Endodermal cell (in vitro differentiated cells): Measurements from ENCODE around the gene SCN1A. TPM values are rescaled to one million over a fixed set of nuclear protein-coding genes. Genes with fewer than 3 reads are reported as not detected.

ENCODE experiments used
- DNase-seq: peaks from one replicate; pipeline ENCODE4 v3.0.0-alpha.2; 2017
- H3K27ac ChIP-seq: 2 replicates; pipeline ENCODE4 v1.5.1; 2013; ENCODE audit warnings: mild to moderate bottlenecking, low read depth, low read length, moderate library complexity
- H3K27me3 ChIP-seq: 2 replicates; pipeline ENCODE4 v1.6.1; 2013; ENCODE audit warnings: mild to moderate bottlenecking, low read length, moderate library complexity; ENCODE audit not compliant: insufficient read depth, control insufficient read depth, poor library complexity, severe bottlenecking
- H3K36me3 ChIP-seq: 2 replicates; pipeline ENCODE4 v1.7.0; 2013; ENCODE audit warnings: mild to moderate bottlenecking, low read length, moderate library complexity; ENCODE audit not compliant: control insufficient read depth, insufficient read depth
- H3K4me1 ChIP-seq: one replicate; pipeline ENCODE4 v1.7.0; 2013; ENCODE audit warnings: low read length; ENCODE audit not compliant: control insufficient read depth, insufficient read depth
- H3K4me3 ChIP-seq: 2 replicates; pipeline ENCODE4 v1.5.1; 2013; ENCODE audit warnings: mild to moderate bottlenecking, low read length, moderate library complexity
- H3K9ac ChIP-seq: 2 replicates; pipeline ENCODE4 v1.6.1; 2013; ENCODE audit warnings: mild to moderate bottlenecking, low read length, moderate library complexity; ENCODE audit not compliant: poor library complexity, severe bottlenecking; ENCODE audit errors: extremely low read depth
- H3K9me3 ChIP-seq: 2 replicates; pipeline ENCODE4 v1.6.1; 2013; ENCODE audit warnings: mild to moderate bottlenecking, low read length, moderate library complexity; ENCODE audit not compliant: control insufficient read depth
- H3K27ac Mint-ChIP-seq: 2 replicates; pipeline ENCODE4 v1.8.0; 2020; ENCODE audit warnings: mixed read lengths
- H3K27me3 Mint-ChIP-seq: 2 replicates; pipeline ENCODE4 v1.8.0; 2021; ENCODE audit warnings: mild to moderate bottlenecking, mixed read lengths; ENCODE audit not compliant: insufficient read depth
- H3K36me3 Mint-ChIP-seq: 2 replicates; pipeline ENCODE4 v1.8.0; 2020; ENCODE audit warnings: low read depth, mixed read lengths
- H3K4me1 Mint-ChIP-seq: 2 replicates; pipeline ENCODE4 v1.8.0; 2020; ENCODE audit warnings: mixed read lengths
- H3K4me3 Mint-ChIP-seq: 2 replicates; pipeline ENCODE4 v1.8.0; 2020; ENCODE audit warnings: mild to moderate bottlenecking, moderate library complexity, mixed read lengths
- H3K9me3 Mint-ChIP-seq: 2 replicates; pipeline ENCODE4 v1.8.0; 2020; ENCODE audit warnings: mild to moderate bottlenecking, mixed read lengths
- WGBS, 2 experiments: methylation state at CpG; one replicate each; pipeline versions ENCODE4 v1.1.5 to v1.1.7; 2013; ENCODE audit warnings: missing lambda C conversion rate in 2 of 2, mixed read lengths in 1 of 2; ENCODE audit not compliant: insufficient coverage in 1 of 2, insufficient read length in 1 of 2; 5-methylcytosine and 5-hydroxymethylcytosine counted together
- total RNA-seq, 2 donors: library from RNA; stranded (reverse); fragmentation: NEBNext Ultra II Directional in 1 of 2; extraction: Animal tissue kit (Norgen Biotek cat#: 25700) in 1 of 2; gene quantifications; 2 replicates in 1 of 2; 3 replicates in 1 of 2; pipeline ENCODE4 v1.2.1, GENCODE V29; 2021
- TF ChIP-seq, protein P1 (sequence below): fragments of 200-600 bp; sonication (generic); conservative IDR thresholded peaks from 2 replicates; pipeline ENCODE4 v1.5.0; 2021; ENCODE audit warnings: antibody characterized with exemption, mild to moderate bottlenecking

The SCN1A gene
- total RNA-seq, 2 donors from 2014 or later, result not detected

GRCh38 chr2:166025313-166025712 lies 102.5 kb downstream of the SCN1A start:
- DNase-seq, result no peak
- no peak overlapping the region for H3K4me3 ChIP-seq
- no peaks in the 10 kb centered on the region for H3K4me1 ChIP-seq
- H3K9me3 ChIP-seq, result no peaks in the 10 kb centered on the region
- TF ChIP-seq, protein P1, sequence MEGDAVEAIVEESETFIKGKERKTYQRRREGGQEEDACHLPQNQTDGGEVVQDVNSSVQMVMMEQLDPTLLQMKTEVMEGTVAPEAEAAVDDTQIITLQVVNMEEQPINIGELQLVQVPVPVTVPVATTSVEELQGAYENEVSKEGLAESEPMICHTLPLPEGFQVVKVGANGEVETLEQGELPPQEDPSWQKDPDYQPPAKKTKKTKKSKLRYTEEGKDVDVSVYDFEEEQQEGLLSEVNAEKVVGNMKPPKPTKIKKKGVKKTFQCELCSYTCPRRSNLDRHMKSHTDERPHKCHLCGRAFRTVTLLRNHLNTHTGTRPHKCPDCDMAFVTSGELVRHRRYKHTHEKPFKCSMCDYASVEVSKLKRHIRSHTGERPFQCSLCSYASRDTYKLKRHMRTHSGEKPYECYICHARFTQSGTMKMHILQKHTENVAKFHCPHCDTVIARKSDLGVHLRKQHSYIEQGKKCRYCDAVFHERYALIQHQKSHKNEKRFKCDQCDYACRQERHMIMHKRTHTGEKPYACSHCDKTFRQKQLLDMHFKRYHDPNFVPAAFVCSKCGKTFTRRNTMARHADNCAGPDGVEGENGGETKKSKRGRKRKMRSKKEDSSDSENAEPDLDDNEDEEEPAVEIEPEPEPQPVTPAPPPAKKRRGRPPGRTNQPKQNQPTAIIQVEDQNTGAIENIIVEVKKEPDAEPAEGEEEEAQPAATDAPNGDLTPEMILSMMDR, result no peak
- no peaks in the 10 kb centered on the region for H3K36me3 ChIP-seq
- no peaks in the 10 kb centered on the region for H3K27me3 ChIP-seq
- H3K27me3 Mint-ChIP-seq, result no peaks in the 10 kb centered on the region
- H3K9me3 Mint-ChIP-seq, result no peaks in the 10 kb centered on the region
- H3K4me3 Mint-ChIP-seq, result no peak overlapping the region
- H3K36me3 Mint-ChIP-seq, result no peaks in the 10 kb centered on the region
- no peak overlapping the region for H3K9ac ChIP-seq
- H3K27ac Mint-ChIP-seq, result no peak overlapping the region
- H3K4me1 Mint-ChIP-seq, result no peaks in the 10 kb centered on the region
- no peak overlapping the region for H3K27ac ChIP-seq

- H3K36me3 ChIP-seq, result no peaks in the 10 kb centered on the region
- no peaks in the 10 kb centered on the region for H3K9me3 ChIP-seq
- no peaks in the 10 kb centered on the region for H3K27me3 ChIP-seq
- DNase-seq, result no peak
- Mint-ChIP-seq H3K9me3 (no peaks in the 10 kb centered on the region), H3K27me3 (no peaks in the 10 kb centered on the region), H3K36me3 (no peaks in the 10 kb centered on the region), H3K4me3 (no peak overlapping the region), H3K27ac (no peak overlapping the region), H3K4me1 (no peaks in the 10 kb centered on the region)
- no peak overlapping the region for H3K9ac ChIP-seq
- WGBS, 2 experiments, result 87 to 88% methylated on average over 4 to 5 of the region's 5 CpGs
- no peak overlapping the region for H3K27ac ChIP-seq
- no peak overlapping the region for H3K4me3 ChIP-seq
- H3K4me1 ChIP-seq, result no peaks in the 10 kb centered on the region
- TF ChIP-seq, protein P1, result no peak
Measured at GRCh38 chr2:166017208-166017607, 110.6 kb downstream of the SCN1A start.

DNA sequence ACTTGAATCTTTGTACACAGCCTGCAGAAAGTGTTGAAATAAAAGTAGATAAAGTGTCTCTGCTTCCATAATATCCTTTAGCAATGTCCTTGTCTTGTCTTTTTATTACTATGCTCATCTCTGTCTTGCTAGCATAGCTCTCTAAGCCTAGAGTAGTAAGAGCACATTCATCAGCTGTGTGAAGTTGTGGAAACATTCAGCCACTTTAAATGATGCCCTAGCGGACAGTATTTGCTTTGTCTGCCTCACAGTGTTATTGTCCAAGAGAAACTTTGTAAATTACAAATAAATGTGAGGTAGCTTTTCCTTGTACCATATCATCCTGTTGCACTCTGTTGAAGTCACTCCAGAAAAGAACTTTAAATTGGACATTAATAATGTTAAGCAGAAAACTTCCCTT lies 113.9 kb downstream of the SCN1A start:
- Mint-ChIP-seq H3K4me3 (no peak overlapping the region), H3K4me1 (no peaks in the 10 kb centered on the region), H3K27ac (no peak overlapping the region), H3K27me3 (no peaks in the 10 kb centered on the region), H3K36me3 (no peaks in the 10 kb centered on the region), H3K9me3 (no peaks in the 10 kb centered on the region)
- H3K4me3 ChIP-seq, result no peak overlapping the region
- no peaks in the 10 kb centered on the region for H3K27me3 ChIP-seq
- H3K27ac ChIP-seq, result no peak overlapping the region
- 96% methylated on average over 1 of the region's 1 CpG; no CpG with 5 or more reads in 1 of the 2 experiments for WGBS, 2 experiments
- TF ChIP-seq, protein P1, result peak; percentile 42
- H3K36me3 ChIP-seq, result no peaks in the 10 kb centered on the region
- no peaks in the 10 kb centered on the region for H3K4me1 ChIP-seq
- no peaks in the 10 kb centered on the region for H3K9me3 ChIP-seq
- no peak overlapping the region for H3K9ac ChIP-seq
- DNase-seq, result no peak
